NCI-H1436 (cell line): ENCODE data around the gene CNTNAP2.
A peak's percentile ranks its signal among the peaks of the same experiment; 100 is the strongest.
"Not testable (repeated sequence)": the region's sequence is repeated elsewhere in the genome, so short reads cannot be mapped to it uniquely, and the experiment has no call there.

Experiments
- DNase-seq: peaks from one replicate; lab custom pipeline; 2025; lab: John Stamatoyannopoulos, UW

The CNTNAP2 gene

DNA sequence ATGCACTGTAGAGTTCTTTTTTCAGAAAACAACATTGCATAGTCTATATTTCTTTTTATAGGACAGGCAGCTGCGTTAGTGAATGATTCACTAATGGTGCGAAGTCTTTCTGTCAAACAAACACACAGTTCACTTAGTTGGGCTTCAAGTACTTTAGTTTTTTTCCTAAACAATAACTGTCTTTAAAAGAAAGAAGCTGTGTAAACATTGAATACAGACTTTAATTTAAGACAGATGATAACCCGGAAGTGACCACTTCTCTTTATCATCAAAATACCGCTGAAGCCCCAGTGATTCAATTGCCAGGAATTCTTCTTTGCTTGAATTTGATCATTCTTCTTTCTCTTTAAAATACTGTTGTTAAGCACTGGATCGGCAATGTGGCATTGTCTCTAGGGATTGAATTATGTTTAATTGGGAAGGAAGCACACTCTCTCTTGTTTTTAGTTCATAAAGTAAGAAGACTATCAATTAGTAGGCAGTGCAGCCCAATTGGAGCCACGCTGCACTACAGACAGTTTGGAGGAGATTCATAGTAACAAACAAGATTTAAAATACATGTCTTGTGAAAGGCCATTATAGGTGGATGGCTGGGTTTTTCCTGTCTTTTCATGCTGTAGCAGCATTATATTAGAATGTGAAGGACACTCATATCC lies 30.4 kb downstream of the CNTNAP2 start:
- peak; percentile 42 for DNase-seq

DNA sequence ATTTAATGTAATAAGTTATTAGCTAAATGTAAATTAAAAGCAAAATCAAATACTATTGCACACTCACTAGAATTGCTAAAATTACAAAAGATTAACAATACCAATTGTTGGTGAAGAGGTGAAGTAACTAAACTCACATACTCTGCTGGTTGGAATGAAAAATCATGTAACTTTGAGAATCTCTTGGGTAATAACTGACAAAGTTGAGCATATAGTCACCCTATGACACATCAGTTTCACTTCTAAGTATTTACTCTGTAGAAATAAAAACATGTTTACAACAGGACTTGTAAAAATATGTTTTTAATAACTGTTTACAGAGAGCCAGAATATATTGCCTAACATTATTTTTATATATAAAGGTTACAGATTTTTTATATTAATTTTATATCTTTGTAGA lies 33.6 kb downstream of the CNTNAP2 start:
- no peak for DNase-seq

DNA sequence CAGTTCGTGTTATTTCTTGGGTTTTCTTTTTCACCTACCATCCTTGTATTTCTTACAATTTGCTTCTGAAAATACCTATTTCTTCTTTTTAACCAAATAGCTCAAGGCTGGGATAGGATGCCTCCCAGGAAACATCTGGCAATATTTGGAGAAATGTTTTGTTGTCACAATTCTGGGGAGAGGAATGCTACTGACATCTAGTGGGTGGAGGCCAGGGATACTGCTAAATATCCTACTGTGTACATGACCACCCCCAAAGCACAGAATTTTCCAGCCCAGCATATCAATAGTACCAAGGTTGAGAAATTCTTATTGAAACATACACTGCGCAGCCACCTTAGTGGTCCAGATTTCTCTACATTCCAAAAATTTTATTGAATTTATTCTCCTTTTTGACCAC lies 55.5 kb downstream of the CNTNAP2 start:
- DNase-seq: no peak

DNA sequence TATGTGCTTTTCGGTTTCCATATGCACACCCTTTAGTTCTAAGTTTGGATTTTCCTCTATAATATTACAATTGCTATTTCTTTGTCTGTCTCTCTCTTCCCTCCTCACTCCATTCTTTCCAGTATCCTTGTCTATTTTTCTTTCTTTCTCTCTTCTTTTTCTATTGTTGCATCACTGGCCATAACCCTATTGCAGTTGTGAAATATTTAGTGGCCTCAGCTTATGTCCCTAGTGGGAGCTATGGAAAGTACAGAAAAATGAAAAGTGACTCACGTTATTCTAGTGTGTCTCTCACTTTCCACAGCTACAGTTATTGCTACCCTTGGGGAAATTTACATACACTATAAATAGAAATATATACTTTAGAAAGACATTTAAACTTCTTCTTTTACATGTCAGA lies 59.1 kb downstream of the CNTNAP2 start:
- no peak for DNase-seq

DNA sequence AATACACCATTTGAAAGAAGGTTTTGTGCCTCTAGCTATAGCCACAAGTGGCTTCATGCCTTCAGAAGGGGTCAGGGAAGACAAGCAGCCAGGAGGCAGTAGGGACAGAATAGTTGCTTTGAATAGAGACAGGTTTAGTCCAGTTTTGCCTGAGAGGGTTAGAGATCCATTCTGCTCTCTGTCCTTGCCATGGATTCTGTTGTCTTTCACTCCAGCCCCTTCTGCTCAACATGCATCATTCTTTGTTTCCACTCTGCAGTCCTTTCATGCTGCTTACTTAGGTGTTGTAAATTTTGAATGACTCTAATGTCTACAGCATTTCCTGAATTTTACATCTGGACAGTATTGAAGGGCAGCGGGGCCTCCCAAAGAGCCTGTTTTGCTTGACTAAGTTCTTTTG lies 60.3 kb downstream of the CNTNAP2 start:
- no peak for DNase-seq

DNA sequence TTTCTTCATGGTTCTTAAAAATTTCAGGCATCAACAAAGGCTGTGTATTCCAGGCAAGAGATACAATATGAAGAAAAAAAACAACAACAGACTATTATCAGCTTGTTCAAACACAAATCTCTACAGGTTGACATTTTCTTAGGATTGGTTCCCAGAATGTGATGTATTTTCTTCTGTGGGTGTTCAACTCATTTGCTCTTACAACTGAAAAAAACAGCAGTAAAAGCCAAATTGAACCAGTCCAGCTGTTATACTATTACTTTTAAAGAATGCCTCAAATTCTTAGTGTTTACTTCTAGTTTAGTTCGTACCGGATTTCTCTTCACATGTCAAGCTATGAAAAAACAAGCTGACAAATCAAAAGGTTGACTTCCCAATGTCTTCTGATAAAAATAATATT lies 60.7 kb downstream of the CNTNAP2 start:
- DNase-seq: no peak

DNA sequence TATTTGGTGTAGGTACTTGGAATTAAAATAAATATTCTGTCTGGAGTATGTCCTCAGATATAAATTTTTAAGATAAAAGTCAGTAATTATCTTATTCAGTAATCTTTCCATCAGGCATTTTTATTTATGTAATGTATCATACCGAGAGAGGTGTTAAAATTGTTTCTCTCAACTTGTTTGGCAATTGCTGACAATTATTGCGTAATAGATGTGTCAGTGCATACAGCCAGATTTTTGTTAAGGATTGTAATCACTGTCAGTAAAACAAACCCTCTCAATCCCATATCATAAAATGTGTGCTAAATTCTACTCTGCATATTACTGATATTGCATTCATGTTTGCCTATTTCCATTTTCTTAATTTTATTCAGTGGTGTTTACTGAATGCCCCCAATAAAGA lies 69.2 kb downstream of the CNTNAP2 start:
- DNase-seq: no peak

DNA sequence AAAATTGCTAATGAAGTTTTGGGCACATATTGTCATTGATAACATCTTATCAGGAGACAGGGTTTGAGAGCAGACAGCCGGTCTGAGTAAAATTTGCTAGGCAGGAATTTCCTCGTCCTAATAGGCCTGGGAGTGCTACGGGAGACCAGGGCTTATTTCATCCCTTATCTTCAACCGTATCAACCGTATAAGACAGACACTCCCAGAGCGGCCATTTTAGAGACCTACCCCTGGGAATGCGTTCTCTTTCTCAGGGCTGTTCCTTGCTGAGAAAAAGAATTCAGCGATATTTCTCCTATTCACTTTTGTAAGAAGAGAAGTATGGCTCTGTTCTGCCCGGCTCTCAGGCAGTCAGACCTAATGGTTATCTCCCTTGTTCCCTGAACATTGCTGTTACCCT lies 74.8 kb downstream of the CNTNAP2 start:
- DNase-seq: not testable (repeated sequence)

DNA sequence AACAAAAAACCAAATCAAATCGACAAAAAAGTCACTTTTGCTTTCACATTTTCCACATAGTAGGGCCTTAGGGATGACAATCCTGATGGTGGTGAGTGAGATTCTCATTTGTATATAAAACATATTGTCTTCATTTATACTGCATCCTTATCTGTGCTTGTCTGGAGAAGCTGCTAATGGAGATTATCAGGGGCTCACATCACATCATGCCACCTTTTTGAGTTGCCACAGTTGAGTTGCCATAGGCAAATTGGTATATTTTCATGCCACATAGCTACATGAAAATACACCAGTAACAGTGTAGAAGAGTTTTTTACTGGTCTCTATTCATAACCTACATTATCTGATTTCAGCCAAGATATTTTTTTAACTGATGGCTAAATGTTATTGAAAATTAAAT lies 85.3 kb downstream of the CNTNAP2 start:
- no peak for DNase-seq

DNA sequence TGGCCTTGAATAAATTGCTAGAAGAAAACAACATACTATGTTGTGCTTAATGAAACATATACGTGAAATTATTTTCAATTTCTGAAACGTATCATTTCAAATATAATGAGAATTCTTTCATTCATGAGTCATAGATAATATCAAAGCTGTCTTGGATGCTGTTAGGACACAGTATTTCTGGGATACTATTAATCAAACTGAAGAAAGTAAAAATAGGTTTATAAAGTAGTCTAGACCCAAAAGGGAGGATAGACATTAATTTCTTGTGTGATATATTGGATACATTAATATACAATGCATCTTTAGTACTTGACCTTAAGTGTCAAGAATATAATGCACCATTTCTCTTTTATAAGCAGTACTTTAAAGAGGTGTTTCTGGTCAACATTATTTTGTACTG lies 89.7 kb downstream of the CNTNAP2 start:
- DNase-seq: no peak

DNA sequence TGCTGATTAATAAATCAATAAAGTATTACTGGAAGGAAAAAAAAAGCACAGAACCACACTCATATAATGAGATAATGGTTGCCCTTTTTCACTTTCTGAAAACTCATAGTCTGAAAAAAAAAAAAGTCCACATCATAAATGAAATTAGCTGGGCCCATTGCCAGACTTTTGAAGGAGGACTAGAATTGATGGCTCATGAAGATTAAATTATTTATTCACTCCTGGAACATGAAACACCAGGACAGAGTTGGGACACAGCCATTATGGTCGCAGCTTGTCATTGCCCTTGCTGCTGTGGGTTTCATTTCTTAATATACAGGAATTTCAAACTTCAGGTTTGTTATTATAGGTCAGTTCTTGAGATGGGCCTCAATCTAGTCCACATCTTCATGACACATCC lies 91.9 kb downstream of the CNTNAP2 start:
- no peak for DNase-seq

DNA sequence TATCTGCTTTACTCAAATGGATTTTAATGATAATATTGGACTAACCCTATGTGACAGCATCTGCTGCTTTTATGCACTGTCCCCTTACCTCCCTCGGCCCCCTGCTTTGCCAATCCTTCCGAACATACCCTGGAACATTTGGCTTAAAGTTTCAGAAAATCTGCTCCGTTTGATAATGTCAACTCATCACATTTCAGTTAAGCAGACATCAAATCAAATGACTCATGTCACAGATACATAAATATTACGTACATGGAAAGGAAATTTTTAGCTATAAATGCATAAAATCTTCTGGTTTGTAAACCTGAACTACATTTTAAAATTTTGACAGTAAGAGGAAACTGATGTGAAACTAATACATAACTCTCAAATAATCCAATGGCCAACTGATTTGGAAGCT lies 98.2 kb downstream of the CNTNAP2 start:
- DNase-seq: no peak

DNA sequence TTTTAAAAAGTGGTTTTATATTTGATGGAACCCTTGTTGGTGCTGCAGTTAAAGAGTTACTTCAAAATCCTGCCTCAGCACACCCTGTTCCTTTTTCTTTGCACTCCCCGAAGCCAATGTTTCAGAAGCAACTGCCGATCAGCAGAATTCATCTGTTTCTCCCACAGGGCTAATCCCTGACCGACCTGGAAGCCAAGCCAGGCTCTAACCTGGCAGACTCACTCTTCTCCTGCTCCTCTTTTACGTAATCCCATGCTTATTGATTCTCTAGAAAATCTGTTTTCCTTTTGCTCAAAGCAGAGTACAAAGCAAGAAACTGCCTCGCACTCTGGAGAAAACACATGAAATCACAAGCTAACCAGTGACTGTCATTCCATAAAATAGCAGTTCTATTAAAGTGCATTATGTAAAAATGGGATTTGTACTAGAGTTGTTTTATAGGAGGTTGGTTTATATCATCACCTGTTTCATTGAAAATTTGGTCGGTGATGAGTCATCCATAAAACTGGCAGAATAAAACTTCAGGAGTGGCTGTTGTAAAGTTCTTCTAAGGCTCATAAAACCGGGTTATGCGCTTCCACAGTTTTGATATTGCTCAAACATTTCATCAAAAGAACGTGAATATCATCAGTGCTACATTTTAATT lies 99.9 kb downstream of the CNTNAP2 start:
- DNase-seq: no peak

DNA sequence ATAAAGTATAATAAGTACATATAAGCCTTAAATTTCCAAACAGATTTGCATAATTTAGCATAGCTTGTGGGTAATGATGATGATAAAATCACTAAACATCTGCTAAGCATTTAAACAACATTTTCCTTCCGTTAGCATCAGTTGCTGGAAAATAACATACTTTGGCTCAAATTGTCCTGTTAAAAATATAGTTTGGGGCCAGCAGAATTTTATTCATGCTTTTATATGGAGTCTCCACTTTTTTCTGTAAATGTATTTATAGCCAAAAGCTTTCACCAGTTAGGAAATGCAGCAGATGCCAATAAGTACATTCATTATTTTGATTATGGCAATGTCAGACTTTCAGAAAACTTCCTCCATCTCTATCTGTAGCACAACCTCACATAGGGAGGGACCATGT lies 107.2 kb downstream of the CNTNAP2 start:
- DNase-seq: no peak

DNA sequence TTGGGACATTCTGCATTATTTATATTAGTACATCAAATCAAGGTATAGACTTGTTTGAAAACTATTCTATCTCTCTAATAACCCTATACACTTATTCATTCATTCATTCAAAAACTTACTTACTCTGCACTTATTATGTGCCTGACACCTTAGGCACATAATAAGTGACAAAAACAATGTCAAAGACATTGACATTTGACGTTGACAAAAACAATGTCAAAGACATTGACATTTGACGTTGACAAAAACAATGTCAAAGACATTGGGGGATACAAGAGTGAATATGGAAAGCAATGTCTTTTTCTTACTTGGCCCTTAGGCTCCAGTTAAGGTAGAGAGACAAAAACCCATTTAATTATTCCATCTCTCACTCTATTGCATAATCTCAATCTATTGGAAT lies 116.0 kb downstream of the CNTNAP2 start:
- no peak for DNase-seq

DNA sequence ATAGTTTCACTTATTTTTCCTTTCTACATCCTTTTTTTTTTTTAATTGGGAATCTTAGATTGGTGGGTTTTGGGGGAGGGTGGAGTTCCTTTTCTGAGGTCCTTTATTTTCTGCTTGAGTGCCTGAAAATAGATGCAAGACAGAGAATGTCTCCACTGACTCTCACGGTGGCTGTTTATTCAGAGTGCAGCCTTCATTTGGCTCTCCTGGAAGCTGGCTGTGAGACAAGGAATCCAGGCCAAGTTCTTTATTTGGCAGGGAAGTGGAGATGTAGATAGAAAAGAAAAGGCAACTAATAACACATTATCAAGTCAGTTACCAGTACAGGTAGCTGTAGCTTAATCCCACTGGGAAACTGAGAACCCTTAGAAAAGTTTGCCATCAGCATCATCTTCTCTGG lies 118.6 kb downstream of the CNTNAP2 start:
- no peak for DNase-seq

DNA sequence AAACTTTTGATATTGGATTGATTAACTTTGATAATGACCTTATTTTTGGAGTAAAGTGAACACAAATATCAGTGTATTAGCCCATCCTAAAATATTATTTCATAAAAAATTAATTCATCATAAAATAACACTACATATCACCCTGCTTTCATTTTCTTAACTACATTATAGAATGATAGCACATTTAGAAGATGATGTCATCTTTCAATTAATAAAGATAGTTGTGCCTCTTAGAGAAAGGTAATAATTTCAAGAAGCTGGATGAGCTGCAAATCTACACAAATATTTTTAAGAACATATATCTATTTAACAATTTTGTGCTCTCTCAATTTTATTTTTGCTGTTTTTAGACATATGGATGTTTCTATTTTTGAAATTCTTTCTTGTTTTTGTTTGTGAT lies 126.1 kb downstream of the CNTNAP2 start:
- no peak for DNase-seq

DNA sequence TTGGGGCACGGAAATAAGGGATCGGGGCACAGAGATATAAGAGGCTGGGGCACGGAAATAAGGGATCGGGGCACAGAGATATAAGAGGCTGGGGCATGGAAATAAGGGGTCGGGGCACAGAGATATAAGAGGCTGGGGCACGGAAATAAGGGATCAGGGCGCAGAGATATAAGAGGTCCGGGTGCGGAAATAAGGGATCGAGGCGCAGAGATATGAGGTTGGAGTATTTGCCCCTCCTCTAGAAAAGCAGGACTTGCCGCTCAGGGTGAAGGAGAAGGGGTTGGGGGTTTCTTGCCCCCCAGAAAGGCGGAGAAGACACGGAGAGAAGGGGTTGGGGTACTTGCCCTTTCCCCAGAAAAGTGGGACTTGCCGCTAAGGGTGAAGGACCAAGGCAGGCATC lies 131.4 kb downstream of the CNTNAP2 start:
- not testable (repeated sequence) for DNase-seq

DNA sequence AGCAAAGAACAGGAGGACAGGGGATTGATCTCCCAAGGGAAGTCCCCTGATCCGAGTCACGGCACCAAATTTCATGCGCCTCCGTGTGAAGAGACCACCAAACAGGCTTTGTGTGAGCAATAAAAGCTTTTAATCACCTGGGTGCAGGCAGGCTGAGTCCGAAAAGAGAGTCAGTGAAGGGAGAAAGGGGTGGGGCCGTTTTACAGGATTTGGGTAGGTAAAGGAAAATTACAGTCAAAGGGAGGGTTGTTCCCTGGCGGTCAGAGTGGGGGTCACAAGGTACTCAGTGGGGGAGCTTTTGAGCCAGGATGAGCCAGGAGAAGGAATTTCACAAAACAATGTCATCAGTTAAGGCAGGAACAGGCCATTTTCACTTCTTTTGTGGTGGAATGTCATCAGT lies 132.1 kb downstream of the CNTNAP2 start:
- DNase-seq: not testable (repeated sequence)

DNA sequence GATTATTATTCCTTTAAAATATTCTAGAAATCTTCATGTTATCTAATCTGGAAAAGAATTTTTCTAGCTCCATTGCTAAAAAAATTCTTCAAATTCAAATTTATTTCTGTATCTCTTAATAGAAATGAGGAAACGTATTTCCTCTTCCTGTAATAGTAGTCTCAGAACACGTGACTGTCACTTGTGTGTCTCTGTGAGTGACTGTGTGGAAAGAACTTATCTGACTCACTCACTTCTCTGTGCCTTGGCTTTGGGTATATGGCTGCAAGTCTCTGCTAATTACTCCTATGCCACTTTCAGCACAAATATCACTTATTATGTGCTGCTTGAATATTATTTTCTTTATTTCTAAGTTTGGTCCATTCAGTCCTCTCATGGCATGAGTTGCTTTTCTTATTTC lies 132.7 kb downstream of the CNTNAP2 start:
- no peak for DNase-seq

DNA sequence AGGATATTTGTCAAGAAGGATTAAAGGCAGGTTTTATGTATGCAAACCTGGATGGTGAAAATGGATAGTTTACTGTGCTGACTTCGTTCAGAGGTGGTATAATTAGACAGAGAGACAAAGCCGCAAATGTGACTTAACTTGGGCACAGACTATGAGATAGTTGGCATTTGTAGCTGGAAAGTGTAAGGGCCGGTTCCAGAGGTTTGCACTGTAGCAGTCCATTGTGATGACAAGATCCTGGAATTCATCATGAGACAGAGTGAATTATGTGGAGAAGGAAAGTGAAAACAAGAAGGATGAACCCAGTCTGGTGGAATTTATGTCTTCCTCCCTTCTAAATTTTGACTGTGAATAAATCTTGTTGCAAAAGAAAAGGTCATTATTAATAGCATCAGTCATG lies 139.0 kb downstream of the CNTNAP2 start:
- no peak for DNase-seq

DNA sequence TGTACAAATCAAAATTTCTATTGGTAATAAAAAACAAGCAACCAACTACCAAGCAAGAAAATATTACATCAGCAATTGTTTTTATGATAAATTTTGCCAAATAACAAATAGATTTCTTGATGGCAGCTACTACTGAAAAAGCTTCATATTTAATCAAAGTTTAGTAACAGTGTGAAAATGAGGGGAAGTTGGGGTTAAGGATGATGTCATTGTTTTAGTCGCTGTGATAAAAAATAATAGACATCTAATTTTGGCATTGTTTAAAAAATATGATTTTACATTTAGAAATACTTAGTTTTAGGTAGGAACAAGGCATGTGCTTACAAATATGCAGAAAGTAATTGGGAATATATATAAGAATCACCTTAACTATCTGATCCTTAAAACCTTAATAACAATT lies 145.9 kb downstream of the CNTNAP2 start:
- no peak for DNase-seq

DNA sequence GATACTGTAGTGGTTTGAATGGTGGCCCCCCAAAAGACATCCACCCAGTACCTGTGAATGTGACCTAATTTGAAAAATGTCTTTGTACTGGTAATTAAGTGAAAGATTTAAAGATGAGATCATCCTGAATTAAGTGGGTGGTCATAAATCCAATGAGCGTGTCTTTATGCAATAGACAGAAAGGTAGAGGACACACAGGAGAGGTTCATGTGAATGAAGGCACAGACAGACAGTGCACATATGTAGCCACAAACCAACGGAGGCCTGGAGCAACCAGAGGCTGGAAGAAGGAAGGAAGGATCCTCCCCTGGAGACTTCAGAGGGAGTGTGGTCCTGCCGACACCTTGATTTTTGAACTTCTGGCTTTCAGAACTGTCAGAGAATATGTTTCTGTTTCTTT lies 160.3 kb downstream of the CNTNAP2 start:
- DNase-seq: no peak

DNA sequence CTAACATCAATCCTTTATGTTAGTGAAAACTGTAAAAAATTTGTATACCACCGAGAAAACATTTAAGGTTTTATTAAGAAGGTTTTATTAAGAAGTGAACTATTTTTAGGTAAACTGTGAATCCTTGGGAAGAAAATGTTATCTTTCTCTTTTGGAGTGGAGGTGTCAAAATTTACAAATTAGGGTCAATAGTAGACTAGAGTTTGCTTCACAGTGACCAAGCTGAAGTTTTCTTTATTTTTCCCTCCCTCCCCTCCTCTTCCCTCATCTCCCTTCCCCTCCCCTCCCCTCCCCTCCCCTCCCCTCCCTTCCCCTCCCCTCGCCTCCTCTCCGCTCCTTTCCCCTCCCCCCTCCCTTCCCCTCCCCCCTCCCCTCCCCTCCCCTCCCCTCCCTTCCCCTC lies 168.8 kb downstream of the CNTNAP2 start:
- DNase-seq: no peak
